Neural cell (in vitro differentiated cells): ENCODE results near the gene ADARB2.

Experiments used
- EZH2 ChIP-seq: fragments of 200-600, 300-800 bp; shearing (Covaris generic), sonication (generic); IDR thresholded peaks from 2 replicates; pipeline ENCODE4 v1.6.1; 2014; ENCODE audit warnings: antibody characterized with exemption, low read length, borderline replicate concordance, mild to moderate bottlenecking; ENCODE audit not compliant: insufficient read depth, poor library complexity, severe bottlenecking
- POLR2AphosphoS5 ChIP-seq: IDR thresholded peaks from 2 replicates; pipeline ENCODE4 v1.6.1; 2012
- TF ChIP-seq, protein P1 (sequence below): fragments of 450-650 bp; IDR thresholded peaks from 2 replicates; pipeline ENCODE4 v1.5.1; 2014; ENCODE audit warnings: antibody characterized with exemption, mild to moderate bottlenecking, moderate library complexity; ENCODE audit not compliant: poor library complexity, severe bottlenecking

DNA sequence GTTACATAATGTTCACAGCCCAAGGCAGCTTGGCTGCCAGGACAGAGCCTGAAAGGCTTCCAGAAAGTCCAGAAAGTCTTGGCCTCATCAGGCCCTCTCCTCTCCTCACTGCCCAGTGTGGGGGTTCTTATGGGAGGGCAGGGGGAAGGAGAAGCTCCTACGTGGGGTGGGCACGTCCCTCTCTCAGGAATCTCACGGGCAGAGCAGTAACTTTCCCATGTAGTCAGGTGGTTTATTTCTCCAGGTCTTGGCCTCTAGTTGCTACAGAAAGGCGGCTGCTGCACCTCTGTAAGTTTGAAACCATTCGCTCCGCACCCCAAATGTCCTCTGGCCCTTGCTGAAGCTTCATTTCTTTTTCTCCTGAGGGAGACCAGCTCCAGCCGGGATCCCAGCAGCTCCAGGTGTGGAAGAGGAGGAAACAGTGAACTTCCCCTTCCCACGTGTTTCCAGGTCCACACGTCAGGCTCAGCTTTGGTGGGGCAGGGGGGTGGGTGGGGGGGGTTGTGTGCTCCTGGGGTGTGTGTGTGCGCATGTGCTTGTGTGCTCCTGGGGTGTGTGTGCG is 360.9 kb downstream of the ADARB2 start:
- TF ChIP-seq, protein P1, sequence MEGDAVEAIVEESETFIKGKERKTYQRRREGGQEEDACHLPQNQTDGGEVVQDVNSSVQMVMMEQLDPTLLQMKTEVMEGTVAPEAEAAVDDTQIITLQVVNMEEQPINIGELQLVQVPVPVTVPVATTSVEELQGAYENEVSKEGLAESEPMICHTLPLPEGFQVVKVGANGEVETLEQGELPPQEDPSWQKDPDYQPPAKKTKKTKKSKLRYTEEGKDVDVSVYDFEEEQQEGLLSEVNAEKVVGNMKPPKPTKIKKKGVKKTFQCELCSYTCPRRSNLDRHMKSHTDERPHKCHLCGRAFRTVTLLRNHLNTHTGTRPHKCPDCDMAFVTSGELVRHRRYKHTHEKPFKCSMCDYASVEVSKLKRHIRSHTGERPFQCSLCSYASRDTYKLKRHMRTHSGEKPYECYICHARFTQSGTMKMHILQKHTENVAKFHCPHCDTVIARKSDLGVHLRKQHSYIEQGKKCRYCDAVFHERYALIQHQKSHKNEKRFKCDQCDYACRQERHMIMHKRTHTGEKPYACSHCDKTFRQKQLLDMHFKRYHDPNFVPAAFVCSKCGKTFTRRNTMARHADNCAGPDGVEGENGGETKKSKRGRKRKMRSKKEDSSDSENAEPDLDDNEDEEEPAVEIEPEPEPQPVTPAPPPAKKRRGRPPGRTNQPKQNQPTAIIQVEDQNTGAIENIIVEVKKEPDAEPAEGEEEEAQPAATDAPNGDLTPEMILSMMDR = no peak
- no peak for TF ChIP-seq EZH2
- TF ChIP-seq POLR2AphosphoS5 = no peak
